HTR-8/SVneo (cell line): ENCODE data around the gene CFAP107.
"Not testable (repeated sequence)": the region's sequence is repeated elsewhere in the genome, so short reads cannot be mapped to it uniquely, and the experiment has no call there.

Experiments
- DNase-seq: peaks from one replicate; pipeline ENCODE4 v3.0.0; 2011; ENCODE audit warnings: low spot score, mixed read lengths; ENCODE audit not compliant: insufficient read length
- FAIRE-seq: peaks from 2 replicates; lab custom pipeline; 2011; peaks lifted over from hg19 to GRCh38; lab: Jason Lieb, UNC

CFAP107 gene

GRCh38 chr1:12774801-12775345, 28.9 kb downstream of the CFAP107 start:
- DNase-seq (no peak), FAIRE-seq (no peak)

- FAIRE-seq, result no peak
Measured at GRCh38 chr1:12775443-12775842, 29.4 kb downstream of the CFAP107 start.

GRCh38 chr1:12776801-12777557, 31.0 kb downstream of the CFAP107 start:
- FAIRE-seq, result no peak

More at GRCh38 chr1:12775443-12775842, 29.4 kb downstream of the CFAP107 start:
- no peak for DNase-seq

GRCh38 chr1:12778061-12778460, 32.1 kb downstream of the CFAP107 start:
- FAIRE-seq, result no peak
- no peak for DNase-seq

More at GRCh38 chr1:12776801-12777557, 31.0 kb downstream of the CFAP107 start:
- DNase-seq, result no peak

- DNase-seq, result no peak
- FAIRE-seq, result no peak
Measured at GRCh38 chr1:12778907-12779306, 32.9 kb downstream of the CFAP107 start.

GRCh38 chr1:12781488-12781887, 35.5 kb downstream of the CFAP107 start:
- not testable (repeated sequence) for DNase-seq, FAIRE-seq

- not testable (repeated sequence) for FAIRE-seq, DNase-seq
Measured at GRCh38 chr1:12783783-12784182, 37.8 kb downstream of the CFAP107 start.

GRCh38 chr1:12784729-12785128, 38.7 kb downstream of the CFAP107 start:
- not testable (repeated sequence) for FAIRE-seq, DNase-seq

- not testable (repeated sequence) for DNase-seq, FAIRE-seq
Measured at GRCh38 chr1:12791097-12791496, 45.1 kb downstream of the CFAP107 start, which contains the start of gene PRAMEF1. TSS of gene PRAMEF1 (plus strand) at chr1:12791397. CDS start at chr1:12793228, 1,831 bp downstream.

- no peak for DNase-seq
- FAIRE-seq, result no peak
Measured at GRCh38 chr1:12798911-12799310, 52.9 kb downstream of the CFAP107 start.

GRCh38 chr1:12799730-12800129, 53.7 kb downstream of the CFAP107 start:
- no peak for DNase-seq
- FAIRE-seq, result no peak

GRCh38 chr1:12809933-12810332, 63.9 kb downstream of the CFAP107 start:
- FAIRE-seq (no peak), DNase-seq (no peak)

- FAIRE-seq (peak; percentile 13), DNase-seq (peak; percentile 30)
Measured at GRCh38 chr1:12810691-12811408, 64.8 kb downstream of the CFAP107 start.

GRCh38 chr1:12811409-12811784, 65.4 kb downstream of the CFAP107 start:
- FAIRE-seq (no peak), DNase-seq (no peak)
